Measurements from ENCODE around the gene ALDH16A1. TPM values are rescaled to one million over a fixed set of nuclear protein-coding genes. Genes with fewer than 3 reads are reported as not detected.
A peak's percentile ranks its signal among the peaks of the same experiment; 100 is the strongest.

ALDH16A1 gene
- total and polyA plus RNA-seq, 11 donors = 3.4 to 18.6 (median 8.5) TPM

DNA sequence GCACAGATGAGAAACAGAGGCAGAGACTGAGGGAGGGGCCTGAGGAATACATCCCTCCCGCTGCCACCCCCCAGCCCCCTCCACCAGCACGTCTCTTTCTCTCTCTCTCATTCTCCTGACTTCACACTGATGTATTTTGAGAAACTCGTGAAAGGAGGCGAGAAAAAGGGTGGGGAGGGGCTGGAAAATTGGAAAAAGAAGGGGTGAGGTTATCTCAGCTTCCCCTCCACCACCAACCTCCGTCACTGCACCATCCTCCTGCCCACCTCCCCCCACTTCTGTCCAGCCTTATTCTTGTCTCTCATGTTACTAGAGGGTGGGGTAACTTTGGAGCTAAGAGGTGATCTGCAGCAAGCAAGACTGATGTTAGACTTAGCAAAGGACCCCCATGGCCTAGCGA is 13.2 kb upstream of the ALDH16A1 start:
- Histone ChIP-seq H3K27me3 (peaks cover 6 to 72% (median 58%) of the 10 kb centered on the region in 9 donors), H3K36me3 (no peaks in the 10 kb centered on the region), H3K9me3 (no peaks in the 10 kb centered on the region), H3K27ac (no peak overlapping the region), H3K4me1 (peaks cover 0 to 20% (median 2%) of the 10 kb centered on the region in 12 donors), H3K4me3 (peak overlapping the region in 1 of 12 donors; percentile 69)
- no peak for DNase-seq
- ATAC-seq = no peak
- TF ChIP-seq, protein P1, sequence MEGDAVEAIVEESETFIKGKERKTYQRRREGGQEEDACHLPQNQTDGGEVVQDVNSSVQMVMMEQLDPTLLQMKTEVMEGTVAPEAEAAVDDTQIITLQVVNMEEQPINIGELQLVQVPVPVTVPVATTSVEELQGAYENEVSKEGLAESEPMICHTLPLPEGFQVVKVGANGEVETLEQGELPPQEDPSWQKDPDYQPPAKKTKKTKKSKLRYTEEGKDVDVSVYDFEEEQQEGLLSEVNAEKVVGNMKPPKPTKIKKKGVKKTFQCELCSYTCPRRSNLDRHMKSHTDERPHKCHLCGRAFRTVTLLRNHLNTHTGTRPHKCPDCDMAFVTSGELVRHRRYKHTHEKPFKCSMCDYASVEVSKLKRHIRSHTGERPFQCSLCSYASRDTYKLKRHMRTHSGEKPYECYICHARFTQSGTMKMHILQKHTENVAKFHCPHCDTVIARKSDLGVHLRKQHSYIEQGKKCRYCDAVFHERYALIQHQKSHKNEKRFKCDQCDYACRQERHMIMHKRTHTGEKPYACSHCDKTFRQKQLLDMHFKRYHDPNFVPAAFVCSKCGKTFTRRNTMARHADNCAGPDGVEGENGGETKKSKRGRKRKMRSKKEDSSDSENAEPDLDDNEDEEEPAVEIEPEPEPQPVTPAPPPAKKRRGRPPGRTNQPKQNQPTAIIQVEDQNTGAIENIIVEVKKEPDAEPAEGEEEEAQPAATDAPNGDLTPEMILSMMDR (IDR thresholded peaks at IDR 0.05) = no peak
- no peak for TF ChIP-seq POLR2A (IDR thresholded peaks at IDR 0.05)
- WGBS, 4 donors = 44 to 50% (median 48%) methylated on average over 6 of the region's 6 CpGs
- intact Hi-C loops (cut with DNase I) = loop anchor here in 7 of 10 donors (5.0 to 10.0 kb wide), 5 partner anchors 48 to 218 kb away; no protein-coding TSS in a partner anchor

DNA sequence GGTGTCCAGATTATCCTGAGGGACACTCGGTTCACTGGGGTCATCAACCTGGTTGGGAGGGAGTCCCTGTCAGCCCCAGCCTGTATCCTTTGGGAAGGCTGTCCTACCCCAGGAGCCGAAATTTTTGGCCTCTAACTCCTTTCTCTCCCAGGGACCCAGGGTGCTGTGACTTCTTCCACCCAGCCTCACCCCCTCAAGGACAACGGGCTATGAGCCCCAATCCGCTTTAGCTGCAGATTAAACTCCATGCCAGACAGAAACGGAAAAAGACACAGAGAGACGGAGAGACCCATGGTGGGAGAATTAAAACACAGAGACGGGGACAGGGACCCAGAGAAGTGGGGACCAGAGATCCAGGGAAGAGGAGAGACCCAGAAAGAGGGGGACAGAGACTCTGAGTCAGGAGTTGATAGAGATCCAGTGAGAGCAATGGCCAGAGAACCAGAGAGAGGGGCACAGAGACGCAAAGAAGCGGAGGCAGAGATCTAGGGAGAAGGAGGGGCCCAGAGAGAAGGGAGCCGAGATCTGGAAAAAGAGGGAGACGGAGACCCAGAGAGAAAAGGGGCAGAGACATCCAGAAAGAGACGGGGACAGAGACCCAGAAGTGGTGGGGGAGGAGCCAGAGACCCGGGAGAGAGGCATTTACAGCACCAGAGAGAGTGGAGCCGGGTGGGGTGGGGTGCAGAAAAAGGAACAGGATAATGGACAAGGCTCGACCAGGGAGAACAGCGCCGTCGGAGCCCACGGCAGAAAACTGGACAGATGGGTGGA is 12.4 kb upstream of the ALDH16A1 start:
- peak overlapping the region in 10 of 12 donors; percentile 20 to 79 (median 52) for H3K4me3 ChIP-seq
- ATAC-seq (no peak), DNase-seq (no peak)
- peaks cover 6 to 64% (median 50%) of the 10 kb centered on the region in 9 donors for H3K27me3 ChIP-seq
- intact Hi-C loops (cut with DNase I) = loop anchor here in 7 of 10 donors (5.0 to 10.0 kb wide), 5 partner anchors 48 to 218 kb away; no protein-coding TSS in a partner anchor
- H3K4me1 ChIP-seq = peaks cover 0 to 20% (median 2%) of the 10 kb centered on the region in 12 donors
- no peaks in the 10 kb centered on the region for H3K36me3 ChIP-seq
- 21 to 35% (median 28%) methylated on average over 19 of the region's 19 CpGs for WGBS, 4 donors
- no peaks in the 10 kb centered on the region for H3K9me3 ChIP-seq
- H3K27ac ChIP-seq = no peak overlapping the region
- TF ChIP-seq, protein P1 (IDR thresholded peaks at IDR 0.05) = no peak
- no peak for TF ChIP-seq POLR2A (IDR thresholded peaks at IDR 0.05)

DNA sequence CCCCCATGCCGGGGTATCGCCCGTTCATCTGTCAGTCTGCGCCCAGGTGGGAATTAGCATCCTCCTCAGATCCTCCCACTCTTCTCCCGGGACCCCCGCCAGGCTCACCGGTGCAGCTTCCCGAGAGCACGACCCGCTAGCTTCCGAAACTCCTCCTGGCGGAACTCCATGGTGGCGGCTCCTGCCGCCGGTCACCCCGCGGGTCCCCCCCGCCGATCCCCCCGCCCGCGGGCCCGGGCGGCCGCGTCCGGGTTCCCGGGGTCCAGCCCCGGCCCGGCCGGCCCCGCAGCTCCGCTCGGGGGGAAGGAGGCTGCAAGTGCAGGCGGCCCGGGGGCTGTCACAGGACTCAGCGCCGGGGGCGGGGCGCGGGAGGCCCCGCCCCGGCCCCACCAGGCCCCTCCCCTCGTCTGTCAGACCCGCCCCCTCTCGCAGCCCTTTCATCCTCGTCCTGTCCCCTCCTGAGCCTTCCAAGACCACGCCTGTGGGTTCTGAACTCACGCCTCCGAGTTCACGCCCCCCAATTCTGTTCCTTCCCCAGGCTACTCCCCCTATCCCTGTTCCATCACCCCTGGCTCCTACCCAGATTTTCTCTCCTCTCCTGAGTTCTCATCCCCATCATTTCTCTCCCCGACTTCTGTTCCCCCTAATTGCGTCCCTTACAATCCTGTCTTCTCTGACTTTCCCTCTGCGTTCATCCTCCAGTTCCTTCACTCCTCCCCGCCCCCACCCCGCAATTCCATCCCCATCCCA is 11.6 kb upstream of the ALDH16A1 start, which contains the start of gene SLC17A7:
Gene SLC17A7, minus strand, starts transcription at position 318 of the 750 bp plus-strand sequence. Its CDS starts 148 bp downstream, at position 170.
- H3K27ac ChIP-seq = peak within 1 kb of the TSS in 8 of 12 donors; percentile 46 to 90 (median 58)
- WGBS, 4 donors = 4 to 10% (median 6%) methylated on average over 21 to 56 of the region's 56 CpGs

More for the DNA sequence above, 11.6 kb upstream of the ALDH16A1 start, which contains the start of gene SLC17A7:
- Histone ChIP-seq H3K4me1 (peaks cover 0 to 20% (median 2%) of the 10 kb centered on the region in 12 donors), H3K27me3 (peaks cover 2 to 56% (median 42%) of the 10 kb centered on the region in 9 donors), H3K9me3 (no peaks in the 10 kb centered on the region), H3K4me3 (peak within 1 kb of the TSS in 10 of 12 donors; percentile 43 to 79 (median 68)), H3K36me3 (no peaks in the 10 kb centered on the region)
- DNase-seq = peak; percentile 51 to 78 (median 67)
- intact Hi-C loops (cut with DNase I) = loop anchor here in 7 of 10 donors (5.0 to 10.0 kb wide), 5 partner anchors 49 to 219 kb away; no protein-coding TSS in a partner anchor
- TF ChIP-seq, protein P1 (IDR thresholded peaks at IDR 0.05) = no peak
- TF ChIP-seq POLR2A (IDR thresholded peaks at IDR 0.05) = no peak
- peak in 1 of 4 donors; percentile 9 for ATAC-seq

All from heart left ventricle (tissue), 16 donors.